BJ (cell line): ENCODE results near the gene TMEM150A. TPM values are rescaled to one million over a fixed set of nuclear protein-coding genes. Genes with fewer than 3 reads are reported as not detected.
"Not testable (repeated sequence)": the region's sequence is repeated elsewhere in the genome, so short reads cannot be mapped to it uniquely, and the experiment has no call there.

Experiments used
- CTCF ChIA-PET: fragments of 350-600 bp; formaldehyde crosslinking; extraction: SDS; loops from one replicate; lab custom pipeline; 2021; ENCODE audit warnings: antibody characterized with exemption, inconsistent platforms; lab: Yijun Ruan, JAX
- POLR2A ChIA-PET: fragments of 300-600 bp; sonication (Branson Sonifier 250); formaldehyde crosslinking; extraction: SDS; loops from one replicate; lab custom pipeline; 2021; ENCODE audit warnings: antibody characterized with exemption; lab: Charles Lee
- DNase-seq: peaks from one replicate; pipeline ENCODE4 v3.0.0-alpha.2; 2011; ENCODE audit warnings: low read depth
- H3K27me3 ChIP-seq: 2 replicates; pipeline ENCODE4 v1.6.0; 2011; ENCODE audit warnings: low read length; ENCODE audit not compliant: control insufficient read depth, insufficient read depth
- H3K36me3 ChIP-seq: 2 replicates; pipeline ENCODE4 v1.5.1; 2011; ENCODE audit warnings: low read length; ENCODE audit not compliant: control insufficient read depth, insufficient read depth
- H3K4me3 ChIP-seq: 2 replicates; pipeline ENCODE4 v1.5.1; 2011; ENCODE audit warnings: low read depth, mild to moderate bottlenecking, control low read depth, low read length
- CTCF ChIP-seq: IDR thresholded peaks from 2 replicates; pipeline ENCODE4 v1.5.1; 2011; ENCODE audit warnings: low read depth, mild to moderate bottlenecking, control low read depth, inconsistent platforms, low read length, moderate library complexity; ENCODE audit not compliant: insufficient read depth
- polyA plus RNA-seq: library from polyadenylated mRNA; depleted of rRNA; stranded (reverse); fragments of >200 nt; gene quantifications from 2 replicates; pipeline ENCODE4 v1.2.3, GENCODE V29; 2011

The TMEM150A gene
- polyA plus RNA-seq, 1 experiment: 19.1 TPM

- CTCF ChIA-PET: interaction anchor here (0.6 to 1.7 kb wide), 5 partner anchors 29 to 210 kb away, joined by 3 to 4 read pairs (median 3); no protein-coding TSS in a partner anchor
- no peaks in the 10 kb centered on the region for H3K27me3 ChIP-seq
- POLR2A ChIA-PET: no interaction called here
These were observed 3.6 kb upstream of the TMEM150A start for GRCh38 chr2:85606116-85606455.

GRCh38 chr2:85605406-85606115 lies 3.1 kb upstream of the TMEM150A start:
- CTCF ChIA-PET: interaction anchor here (0.6 to 1.1 kb wide), 4 partner anchors 17 to 185 kb away, joined by 3 to 4 read pairs (median 4); no protein-coding TSS in a partner anchor

More at GRCh38 chr2:85606116-85606455, 3.6 kb upstream of the TMEM150A start:
- Histone ChIP-seq H3K4me3 (no peak overlapping the region), H3K36me3 (peaks cover 9% of the 10 kb centered on the region; the same call in 1 of the 2 replicates)
- TF ChIP-seq CTCF: no peak
- no peak for DNase-seq

GRCh38 chr2:85604568-85605339 lies 2.3 kb upstream of the TMEM150A start:
- ChIA-PET POLR2A (interaction anchor here (2.2 kb wide), 1 partner anchor 9 kb away, joined by 8 read pairs; the partner anchor contains the start of gene RNF181), CTCF (interaction anchor here (0.9 to 1.1 kb wide), 3 partner anchors 14 to 209 kb away, joined by 3 to 4 read pairs (median 3); no protein-coding TSS in a partner anchor)
- TF ChIP-seq CTCF: no peak
- DNase-seq: no peak
- no peak overlapping the region for H3K4me3 ChIP-seq
- no peaks in the 10 kb centered on the region for H3K27me3 ChIP-seq
- peaks cover 12% of the 10 kb centered on the region for H3K36me3 ChIP-seq

More at GRCh38 chr2:85605406-85606115, 3.1 kb upstream of the TMEM150A start:
- POLR2A ChIA-PET: interaction anchor here (2.2 kb wide), 1 partner anchor 10 kb away, joined by 8 read pairs; the partner anchor contains the start of gene RNF181
- DNase-seq: no peak
- TF ChIP-seq CTCF: no peak
- peaks cover 9% of the 10 kb centered on the region for H3K36me3 ChIP-seq
- no peak overlapping the region for H3K4me3 ChIP-seq
- no peaks in the 10 kb centered on the region for H3K27me3 ChIP-seq

- ChIA-PET CTCF (interaction anchor here (1.0 to 1.1 kb wide), 2 partner anchors 13 to 210 kb away, joined by 3 read pairs; no protein-coding TSS in a partner anchor), POLR2A (interaction anchor here (2.2 kb wide), 1 partner anchor 9 kb away, joined by 8 read pairs; the partner anchor contains the start of gene RNF181)
- not testable (repeated sequence) for H3K27me3 ChIP-seq, H3K4me3 ChIP-seq, DNase-seq
- H3K36me3 ChIP-seq: peaks cover 14% of the 10 kb centered on the region
These were observed 1.6 kb upstream of the TMEM150A start for GRCh38 chr2:85604133-85604444.

- ChIA-PET POLR2A (interaction anchor here (2.0 kb wide), 1 partner anchor 10 kb away, joined by 5 read pairs; the partner anchor contains the start of gene C2orf68), CTCF (interaction anchor here (0.6 to 1.6 kb wide), 2 partner anchors 11 to 396 kb away, joined by 3 to 6 read pairs; no protein-coding TSS in a partner anchor)
- TF ChIP-seq CTCF: no peak
- no peaks in the 10 kb centered on the region for H3K27me3 ChIP-seq
- H3K4me3 ChIP-seq: peak overlapping the region; percentile 59
- DNase-seq: no peak
- H3K36me3 ChIP-seq: peaks cover 16% of the 10 kb centered on the region
These were observed 575 bp downstream of the TMEM150A start for GRCh38 chr2:85601771-85602475.
